GM18870 (cell line): Measurements from ENCODE around the gene ZNRF1.

Experiments used
- ATAC-seq: cut with Tn5 transposase; IDR thresholded peaks from one replicate; pipeline ENCODE4 v1.9.1; 2021; ENCODE audit warnings: moderate library complexity; ENCODE audit not compliant: unreplicated experiment

The ZNRF1 gene

GRCh38 chr16:75058806-75059205, 60.0 kb downstream of the ZNRF1 start:
- ATAC-seq = no peak

GRCh38 chr16:75059411-75059810, 60.6 kb downstream of the ZNRF1 start:
- ATAC-seq = no peak

- no peak for ATAC-seq
Observed at GRCh38 chr16:75060723-75061122, 61.9 kb downstream of the ZNRF1 start.

GRCh38 chr16:75061669-75062068, 62.8 kb downstream of the ZNRF1 start:
- no peak for ATAC-seq

GRCh38 chr16:75062135-75062975, 63.5 kb downstream of the ZNRF1 start:
- ATAC-seq = no peak

- ATAC-seq = no peak
Observed at GRCh38 chr16:75062976-75063346, 64.1 kb downstream of the ZNRF1 start.

GRCh38 chr16:75063549-75064088, 64.8 kb downstream of the ZNRF1 start:
- no peak for ATAC-seq

- ATAC-seq = no peak
Observed at GRCh38 chr16:75064403-75065148, 65.8 kb downstream of the ZNRF1 start.

- ATAC-seq = no peak
Observed at GRCh38 chr16:75065149-75065505, 66.3 kb downstream of the ZNRF1 start.

- no peak for ATAC-seq
Observed at GRCh38 chr16:75065521-75066149, 66.8 kb downstream of the ZNRF1 start.

GRCh38 chr16:75066861-75067447, 68.1 kb downstream of the ZNRF1 start:
- ATAC-seq = no peak

GRCh38 chr16:75068085-75069031, 69.5 kb downstream of the ZNRF1 start:
- ATAC-seq = no peak

- no peak for ATAC-seq
Observed at GRCh38 chr16:75070012-75070841, 71.4 kb downstream of the ZNRF1 start.

GRCh38 chr16:75071621-75072020, 72.8 kb downstream of the ZNRF1 start:
- ATAC-seq = no peak

GRCh38 chr16:75072239-75072947, 73.6 kb downstream of the ZNRF1 start:
- ATAC-seq = no peak

- no peak for ATAC-seq
Observed at GRCh38 chr16:75073545-75074303, 74.9 kb downstream of the ZNRF1 start.

- ATAC-seq = no peak
Observed at GRCh38 chr16:75074304-75074793, 75.5 kb downstream of the ZNRF1 start.
